ENCODE results near the gene XYLT1. TPM values are rescaled to one million over a fixed set of nuclear protein-coding genes. Genes with fewer than 3 reads are reported as not detected.

The XYLT1 gene
- total and polyA plus RNA-seq, 2 of the 4 experiments (the other 2 are of a cell fraction), result 9.0 to 12.7 TPM

DNA sequence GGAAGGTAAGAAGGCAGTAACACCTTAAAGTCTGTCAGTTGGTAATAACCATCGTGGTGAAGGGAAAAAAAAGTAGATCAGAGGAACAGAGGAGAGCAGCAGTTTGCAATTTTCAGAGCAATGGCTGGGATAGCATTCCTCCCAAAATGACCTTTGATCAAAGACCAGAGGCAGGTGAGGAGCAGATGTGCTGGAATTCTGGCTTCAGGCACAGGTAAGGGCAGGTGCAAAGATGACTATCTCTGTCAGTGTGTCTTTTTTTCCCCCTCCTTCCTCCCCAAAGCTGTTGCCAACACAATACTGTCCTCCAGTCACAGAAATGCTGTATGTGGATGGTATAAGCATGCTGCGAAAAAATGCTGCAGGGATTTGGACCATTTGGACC lies 166.7 kb downstream of the XYLT1 start:
- CTCF ChIA-PET, result interaction anchor here (0.6 to 0.7 kb wide), 2 partner anchors 48 to 98 kb away, joined by 3 read pairs; no protein-coding TSS in a partner anchor
- no peaks in the 10 kb centered on the region for H3K36me3 ChIP-seq (ENCODE audit: control insufficient read depth, insufficient read depth, low read length)
- no peak overlapping the region for H3K18ac ChIP-seq (ENCODE audit: low read depth, low read length)
- no peak overlapping the region for H4K5ac ChIP-seq (ENCODE audit: low read depth, low read length)
- H2BK120ac ChIP-seq (ENCODE audit: low read depth, low read length), result no peak overlapping the region
- H3K56ac ChIP-seq (ENCODE audit: extremely low read depth, insufficient read depth, low read length), result no peak overlapping the region
- H2AK9ac ChIP-seq (replicated peaks; ENCODE audit: low read depth, low read length, poor library complexity), result no peak overlapping the region
- H3K4me3 ChIP-seq (ENCODE audit: insufficient read depth, low read depth, low read length), result no peak overlapping the region
- POLR2A ChIA-PET (ENCODE audit: unreplicated experiment), result no interaction called here
- H3K9me1 ChIP-seq (ENCODE audit: insufficient read depth, low read length), result no peaks in the 10 kb centered on the region
- no peak overlapping the region for H3K9ac ChIP-seq (ENCODE audit: low read depth, low read length)
- intact Hi-C loops (cut with micrococcal nuclease), result no loop called here
- H2BK5ac ChIP-seq (ENCODE audit: low read depth, low read length, poor library complexity, severe bottlenecking), result no peak overlapping the region
- no CpG with 5 or more reads among the region's 2 CpGs for WGBS, 2 experiments (ENCODE audit: extremely low coverage in 2 of 2, insufficient read length in 1 of 2)
- no peak overlapping the region for H2AFZ ChIP-seq (replicated peaks; ENCODE audit: low read length, poor library complexity)
- no peak overlapping the region for H4K8ac ChIP-seq (ENCODE audit: low read depth in 2 of 2, low read length in 2 of 2)
- DNase-seq, result no peak
- no peak overlapping the region for H2BK20ac ChIP-seq (ENCODE audit: low read depth, low read length)
- H2AK5ac ChIP-seq (ENCODE audit: low read depth, low read length), result no peak overlapping the region
- no TSS peak for BruUV-seq (replicated peaks)
- no peak for TF ChIP-seq MAZ (IDR thresholded peaks at IDR 0.05; ENCODE audit: borderline replicate concordance, low read depth, low read length)
- TF ChIP-seq, protein P1, sequence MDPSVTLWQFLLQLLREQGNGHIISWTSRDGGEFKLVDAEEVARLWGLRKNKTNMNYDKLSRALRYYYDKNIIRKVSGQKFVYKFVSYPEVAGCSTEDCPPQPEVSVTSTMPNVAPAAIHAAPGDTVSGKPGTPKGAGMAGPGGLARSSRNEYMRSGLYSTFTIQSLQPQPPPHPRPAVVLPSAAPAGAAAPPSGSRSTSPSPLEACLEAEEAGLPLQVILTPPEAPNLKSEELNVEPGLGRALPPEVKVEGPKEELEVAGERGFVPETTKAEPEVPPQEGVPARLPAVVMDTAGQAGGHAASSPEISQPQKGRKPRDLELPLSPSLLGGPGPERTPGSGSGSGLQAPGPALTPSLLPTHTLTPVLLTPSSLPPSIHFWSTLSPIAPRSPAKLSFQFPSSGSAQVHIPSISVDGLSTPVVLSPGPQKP (IDR thresholded peaks at IDR 0.05; ENCODE audit: borderline replicate concordance, low read depth, low read length), result no peak
- no peak for TF ChIP-seq MXI1 (IDR thresholded peaks at IDR 0.05; ENCODE audit: borderline replicate concordance, low read depth, low read length)
- no peak for TF ChIP-seq FOS (IDR thresholded peaks at IDR 0.05; ENCODE audit: low read depth, low read length)
- TF ChIP-seq, protein P2, sequence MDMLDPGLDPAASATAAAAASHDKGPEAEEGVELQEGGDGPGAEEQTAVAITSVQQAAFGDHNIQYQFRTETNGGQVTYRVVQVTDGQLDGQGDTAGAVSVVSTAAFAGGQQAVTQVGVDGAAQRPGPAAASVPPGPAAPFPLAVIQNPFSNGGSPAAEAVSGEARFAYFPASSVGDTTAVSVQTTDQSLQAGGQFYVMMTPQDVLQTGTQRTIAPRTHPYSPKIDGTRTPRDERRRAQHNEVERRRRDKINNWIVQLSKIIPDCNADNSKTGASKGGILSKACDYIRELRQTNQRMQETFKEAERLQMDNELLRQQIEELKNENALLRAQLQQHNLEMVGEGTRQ (IDR thresholded peaks at IDR 0.05; ENCODE audit: low read depth, low read length), result no peak
- TF ChIP-seq RAD21 (IDR thresholded peaks at IDR 0.05; ENCODE audit: low read length), result no peak
- no peak for TF ChIP-seq MAFK (IDR thresholded peaks at IDR 0.05; ENCODE audit: low read depth, low read length)
- no peak for TF ChIP-seq CEBPB (IDR thresholded peaks at IDR 0.05; ENCODE audit: low read depth, low read length)
- TF ChIP-seq BHLHE40 (IDR thresholded peaks at IDR 0.05; ENCODE audit: low read depth, low read length), result no peak
- TF ChIP-seq RFX5 (IDR thresholded peaks at IDR 0.05; ENCODE audit: low read depth, low read length), result no peak
- no peak for TF ChIP-seq CHD1 (IDR thresholded peaks at IDR 0.05; ENCODE audit: low read depth, low read length)
- TF ChIP-seq POLR2A (IDR thresholded peaks at IDR 0.05; ENCODE audit: low read depth, low read length), result no peak
- TF ChIP-seq, protein P3, sequence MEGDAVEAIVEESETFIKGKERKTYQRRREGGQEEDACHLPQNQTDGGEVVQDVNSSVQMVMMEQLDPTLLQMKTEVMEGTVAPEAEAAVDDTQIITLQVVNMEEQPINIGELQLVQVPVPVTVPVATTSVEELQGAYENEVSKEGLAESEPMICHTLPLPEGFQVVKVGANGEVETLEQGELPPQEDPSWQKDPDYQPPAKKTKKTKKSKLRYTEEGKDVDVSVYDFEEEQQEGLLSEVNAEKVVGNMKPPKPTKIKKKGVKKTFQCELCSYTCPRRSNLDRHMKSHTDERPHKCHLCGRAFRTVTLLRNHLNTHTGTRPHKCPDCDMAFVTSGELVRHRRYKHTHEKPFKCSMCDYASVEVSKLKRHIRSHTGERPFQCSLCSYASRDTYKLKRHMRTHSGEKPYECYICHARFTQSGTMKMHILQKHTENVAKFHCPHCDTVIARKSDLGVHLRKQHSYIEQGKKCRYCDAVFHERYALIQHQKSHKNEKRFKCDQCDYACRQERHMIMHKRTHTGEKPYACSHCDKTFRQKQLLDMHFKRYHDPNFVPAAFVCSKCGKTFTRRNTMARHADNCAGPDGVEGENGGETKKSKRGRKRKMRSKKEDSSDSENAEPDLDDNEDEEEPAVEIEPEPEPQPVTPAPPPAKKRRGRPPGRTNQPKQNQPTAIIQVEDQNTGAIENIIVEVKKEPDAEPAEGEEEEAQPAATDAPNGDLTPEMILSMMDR (conservative IDR thresholded peaks at IDR 0.05; ENCODE audit: low read depth, low read length), result no peak
- no peak for TF ChIP-seq SMC3 (IDR thresholded peaks at IDR 0.05; ENCODE audit: low read depth, low read length)
- no peak for TF ChIP-seq NFE2L2 (IDR thresholded peaks at IDR 0.05; ENCODE audit: low read depth, low read length)
- TF ChIP-seq RCOR1 (IDR thresholded peaks at IDR 0.05; ENCODE audit: insufficient replicate concordance, low read length), result no peak
- no peak overlapping the region for H2BK15ac ChIP-seq (ENCODE audit: low read depth, low read length)
- no peak overlapping the region for H4K91ac ChIP-seq (ENCODE audit: insufficient read depth, low read depth, low read length)
- no peak overlapping the region for H3K4ac ChIP-seq (ENCODE audit: low read depth, low read length)
- H4K20me1 ChIP-seq (ENCODE audit: insufficient read depth, low read length), result peaks cover 2% of the 10 kb centered on the region; the same call in 1 of the 2 replicates
- H3K27ac ChIP-seq (ENCODE audit: insufficient read depth, low read length), result no peak overlapping the region
- no peak overlapping the region for H3K14ac ChIP-seq (replicated peaks; ENCODE audit: low read depth, low read length)
- in situ Hi-C loops (cut with MboI; ENCODE audit: low sequenced_read_pairs), result no loop called here
- dilution Hi-C loops (cut with HindIII; ENCODE audit: low sequenced_read_pairs, unreplicated experiment), result no loop called here
- no peaks in the 10 kb centered on the region for H3K9me3 ChIP-seq (ENCODE audit: control insufficient read depth, insufficient read depth, low read length)
- ATAC-seq (ENCODE audit: low read depth), result no peak
- peaks cover 0 to 12% of the 10 kb centered on the region in 2 experiments; a peak in 2 of 4 replicates for H3K79me1 ChIP-seq (ENCODE audit: low read depth in 1 of 2, low read length in 2 of 2)
- H3K23ac ChIP-seq (ENCODE audit: low read depth, low read length), result no peak overlapping the region
- no peaks in the 10 kb centered on the region for H3K27me3 ChIP-seq (ENCODE audit: control insufficient read depth, insufficient read depth, low read length)
- H3K4me2 ChIP-seq (ENCODE audit: low read depth, low read length), result no peak overlapping the region
- no peaks in the 10 kb centered on the region for H3K4me1 ChIP-seq (ENCODE audit: control insufficient read depth, insufficient read depth, low read length)
